ENCODE data around the gene TBX1.

Gene TBX1

DNA sequence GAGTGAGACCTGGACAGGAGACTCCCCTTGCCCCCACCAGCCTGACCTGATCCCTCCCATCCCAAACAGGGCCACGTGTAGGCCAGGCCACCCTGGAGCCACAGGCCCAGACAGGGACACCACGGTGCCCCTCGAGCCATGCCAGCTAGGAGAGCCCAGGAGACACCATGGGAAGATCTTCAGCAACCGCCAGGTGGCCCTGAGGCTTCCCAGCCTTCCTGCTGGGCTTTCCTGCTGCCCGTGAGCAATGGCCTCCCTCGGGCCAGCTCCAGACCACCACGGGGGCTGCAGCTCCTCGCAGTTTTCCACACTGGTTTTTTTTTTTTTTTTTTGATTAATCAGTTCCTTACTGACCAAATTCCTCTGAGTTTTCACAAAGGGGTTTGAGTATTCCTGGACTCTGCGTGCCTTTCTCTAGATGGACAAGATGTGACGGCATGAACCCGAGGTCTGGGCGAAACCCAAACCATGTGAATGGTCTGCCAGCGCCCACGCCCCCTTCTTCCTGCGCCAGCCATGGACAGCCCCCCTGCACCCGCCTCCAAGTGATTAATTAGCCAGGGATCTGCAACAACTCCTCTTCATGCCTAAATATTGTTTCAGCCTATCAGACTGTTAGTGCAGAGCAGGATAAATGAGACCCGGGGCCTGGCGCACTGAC, 40.9 kb downstream of the TBX1 start:
- Histone ChIP-seq H3K27me3 (ENCODE audit: insufficient read depth, poor library complexity, severe bottlenecking) (no peaks in the 10 kb centered on the region), H3K27ac (replicated peaks) (no peak overlapping the region), H3K4me3 (replicated peaks; ENCODE audit: insufficient read depth, low read length) (no peak overlapping the region)
- TF ChIP-seq GABPA (IDR thresholded peaks at IDR 0.05; ENCODE audit: low read depth) (no peak), POLR2AphosphoS5 (IDR thresholded peaks at IDR 0.05; ENCODE audit: low read depth) (no peak), SPI1 (IDR thresholded peaks at IDR 0.05; ENCODE audit: borderline replicate concordance, low read depth) (no peak)
- TF ChIP-seq, protein P1, sequence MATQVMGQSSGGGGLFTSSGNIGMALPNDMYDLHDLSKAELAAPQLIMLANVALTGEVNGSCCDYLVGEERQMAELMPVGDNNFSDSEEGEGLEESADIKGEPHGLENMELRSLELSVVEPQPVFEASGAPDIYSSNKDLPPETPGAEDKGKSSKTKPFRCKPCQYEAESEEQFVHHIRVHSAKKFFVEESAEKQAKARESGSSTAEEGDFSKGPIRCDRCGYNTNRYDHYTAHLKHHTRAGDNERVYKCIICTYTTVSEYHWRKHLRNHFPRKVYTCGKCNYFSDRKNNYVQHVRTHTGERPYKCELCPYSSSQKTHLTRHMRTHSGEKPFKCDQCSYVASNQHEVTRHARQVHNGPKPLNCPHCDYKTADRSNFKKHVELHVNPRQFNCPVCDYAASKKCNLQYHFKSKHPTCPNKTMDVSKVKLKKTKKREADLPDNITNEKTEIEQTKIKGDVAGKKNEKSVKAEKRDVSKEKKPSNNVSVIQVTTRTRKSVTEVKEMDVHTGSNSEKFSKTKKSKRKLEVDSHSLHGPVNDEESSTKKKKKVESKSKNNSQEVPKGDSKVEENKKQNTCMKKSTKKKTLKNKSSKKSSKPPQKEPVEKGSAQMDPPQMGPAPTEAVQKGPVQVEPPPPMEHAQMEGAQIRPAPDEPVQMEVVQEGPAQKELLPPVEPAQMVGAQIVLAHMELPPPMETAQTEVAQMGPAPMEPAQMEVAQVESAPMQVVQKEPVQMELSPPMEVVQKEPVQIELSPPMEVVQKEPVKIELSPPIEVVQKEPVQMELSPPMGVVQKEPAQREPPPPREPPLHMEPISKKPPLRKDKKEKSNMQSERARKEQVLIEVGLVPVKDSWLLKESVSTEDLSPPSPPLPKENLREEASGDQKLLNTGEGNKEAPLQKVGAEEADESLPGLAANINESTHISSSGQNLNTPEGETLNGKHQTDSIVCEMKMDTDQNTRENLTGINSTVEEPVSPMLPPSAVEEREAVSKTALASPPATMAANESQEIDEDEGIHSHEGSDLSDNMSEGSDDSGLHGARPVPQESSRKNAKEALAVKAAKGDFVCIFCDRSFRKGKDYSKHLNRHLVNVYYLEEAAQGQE (IDR thresholded peaks at IDR 0.05; ENCODE audit: insufficient replicate concordance, low read depth): no peak
- TF ChIP-seq, protein P2, sequence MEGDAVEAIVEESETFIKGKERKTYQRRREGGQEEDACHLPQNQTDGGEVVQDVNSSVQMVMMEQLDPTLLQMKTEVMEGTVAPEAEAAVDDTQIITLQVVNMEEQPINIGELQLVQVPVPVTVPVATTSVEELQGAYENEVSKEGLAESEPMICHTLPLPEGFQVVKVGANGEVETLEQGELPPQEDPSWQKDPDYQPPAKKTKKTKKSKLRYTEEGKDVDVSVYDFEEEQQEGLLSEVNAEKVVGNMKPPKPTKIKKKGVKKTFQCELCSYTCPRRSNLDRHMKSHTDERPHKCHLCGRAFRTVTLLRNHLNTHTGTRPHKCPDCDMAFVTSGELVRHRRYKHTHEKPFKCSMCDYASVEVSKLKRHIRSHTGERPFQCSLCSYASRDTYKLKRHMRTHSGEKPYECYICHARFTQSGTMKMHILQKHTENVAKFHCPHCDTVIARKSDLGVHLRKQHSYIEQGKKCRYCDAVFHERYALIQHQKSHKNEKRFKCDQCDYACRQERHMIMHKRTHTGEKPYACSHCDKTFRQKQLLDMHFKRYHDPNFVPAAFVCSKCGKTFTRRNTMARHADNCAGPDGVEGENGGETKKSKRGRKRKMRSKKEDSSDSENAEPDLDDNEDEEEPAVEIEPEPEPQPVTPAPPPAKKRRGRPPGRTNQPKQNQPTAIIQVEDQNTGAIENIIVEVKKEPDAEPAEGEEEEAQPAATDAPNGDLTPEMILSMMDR (IDR thresholded peaks at IDR 0.05; ENCODE audit: insufficient read depth, low read length): no peak
- no peak for DNase-seq (ENCODE audit: low read depth in 1 of 2, low spot score in 1 of 2)

DNA sequence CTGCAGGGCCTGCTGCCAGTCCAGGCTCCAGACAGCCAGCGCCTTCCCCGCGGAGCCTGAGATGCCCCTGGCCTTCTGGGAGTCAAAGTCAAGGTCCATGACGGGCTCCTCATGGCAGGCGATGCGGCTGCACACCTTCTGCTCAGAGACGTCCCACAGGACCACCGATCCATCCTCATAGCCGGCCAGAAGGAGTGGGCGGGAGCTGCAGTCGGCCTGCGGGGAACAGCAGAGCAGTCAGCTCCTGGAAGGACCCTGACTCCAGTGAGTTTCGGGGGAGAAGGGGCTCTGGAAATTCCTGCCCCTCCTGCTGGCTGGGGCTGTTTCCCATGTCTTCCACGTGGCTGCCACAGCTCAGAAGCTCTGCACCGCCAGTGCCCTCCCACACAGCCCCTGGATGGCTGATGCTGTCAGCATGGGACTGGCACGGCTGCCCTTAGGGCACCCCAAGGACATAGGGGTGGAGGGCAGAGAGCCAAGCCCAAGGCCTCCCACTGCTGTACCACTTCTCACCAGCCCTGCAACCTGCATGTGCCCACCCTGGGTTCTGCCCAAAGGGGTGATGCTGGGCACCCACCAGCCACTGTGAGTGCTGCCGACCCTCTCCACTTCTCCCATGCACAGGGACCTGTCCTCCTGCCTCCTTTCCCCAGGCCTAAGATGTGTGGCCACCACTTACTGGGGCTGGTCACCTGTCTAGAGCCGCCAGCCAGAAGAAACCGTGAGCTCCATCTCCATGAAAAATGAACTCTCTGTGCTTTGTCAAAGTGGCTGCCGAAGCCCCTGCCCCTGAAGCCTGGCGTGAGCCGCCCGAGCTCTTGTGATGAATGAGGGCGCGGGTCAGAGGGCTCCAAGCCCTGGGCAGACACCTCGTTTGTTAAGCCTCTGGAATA, 41.7 kb downstream of the TBX1 start:
- no peak overlapping the region for H3K4me3 ChIP-seq (replicated peaks; ENCODE audit: insufficient read depth, low read length)
- no peaks in the 10 kb centered on the region for H3K27me3 ChIP-seq (ENCODE audit: insufficient read depth, poor library complexity, severe bottlenecking)
- H3K27ac ChIP-seq (replicated peaks): no peak overlapping the region
- TF ChIP-seq, protein P1 (IDR thresholded peaks at IDR 0.05; ENCODE audit: insufficient replicate concordance, low read depth): no peak
- TF ChIP-seq GABPA (IDR thresholded peaks at IDR 0.05; ENCODE audit: low read depth) (no peak), SPI1 (IDR thresholded peaks at IDR 0.05; ENCODE audit: borderline replicate concordance, low read depth) (no peak), POLR2AphosphoS5 (IDR thresholded peaks at IDR 0.05; ENCODE audit: low read depth) (no peak)
- TF ChIP-seq, protein P2 (IDR thresholded peaks at IDR 0.05; ENCODE audit: insufficient read depth, low read length): no peak
- no peak for DNase-seq (ENCODE audit: low read depth in 1 of 2, low spot score in 1 of 2)

DNA sequence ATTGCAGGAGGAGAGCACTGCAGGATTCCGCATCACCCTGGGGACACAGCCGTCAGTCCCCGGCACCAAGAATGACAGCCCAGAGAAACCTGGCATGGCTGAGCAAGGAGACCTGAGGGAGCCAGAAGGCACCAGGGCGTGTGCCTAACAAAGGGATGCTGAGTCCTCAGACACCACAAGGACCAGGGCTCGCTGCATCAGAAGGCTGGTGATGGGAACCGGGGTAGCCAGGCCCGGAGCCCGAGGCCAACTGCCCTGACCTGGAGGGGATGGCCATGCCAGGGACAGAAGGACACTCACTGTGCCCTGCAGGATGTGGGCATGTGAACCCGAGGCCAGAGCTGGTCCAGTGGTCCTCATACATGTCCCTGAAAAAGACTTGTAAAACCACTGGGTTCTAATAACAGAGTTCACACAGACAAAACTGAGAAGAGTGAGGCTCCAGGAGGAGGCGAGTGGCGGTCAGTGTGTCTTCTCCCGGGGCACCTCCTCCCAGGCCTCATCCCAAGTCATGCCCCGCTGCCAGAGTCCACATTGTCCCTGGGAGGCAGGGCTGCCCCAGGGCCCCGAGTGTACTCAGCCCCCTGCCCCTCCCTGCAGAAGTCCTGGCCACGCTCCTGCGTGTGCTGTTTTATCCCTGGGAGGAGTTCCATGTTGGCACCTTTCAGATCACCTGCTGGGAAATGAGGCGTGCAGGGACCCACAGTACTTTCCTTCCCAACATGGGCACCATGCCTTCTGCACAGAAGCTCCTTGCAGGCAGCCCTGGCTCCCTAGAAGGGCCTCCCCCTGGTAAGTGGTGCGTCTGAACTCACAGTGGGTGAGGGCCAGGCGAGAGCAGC, 42.5 kb downstream of the TBX1 start:
- no peak overlapping the region for H3K27ac ChIP-seq (replicated peaks)
- no peaks in the 10 kb centered on the region for H3K27me3 ChIP-seq (ENCODE audit: insufficient read depth, poor library complexity, severe bottlenecking)
- TF ChIP-seq, protein P1 (IDR thresholded peaks at IDR 0.05; ENCODE audit: insufficient replicate concordance, low read depth): no peak
- TF ChIP-seq POLR2AphosphoS5 (IDR thresholded peaks at IDR 0.05; ENCODE audit: low read depth) (no peak), GABPA (IDR thresholded peaks at IDR 0.05; ENCODE audit: low read depth) (no peak), SPI1 (IDR thresholded peaks at IDR 0.05; ENCODE audit: borderline replicate concordance, low read depth) (no peak)
- TF ChIP-seq, protein P2 (IDR thresholded peaks at IDR 0.05; ENCODE audit: insufficient read depth, low read length): no peak
- no peak overlapping the region for H3K4me3 ChIP-seq (replicated peaks; ENCODE audit: insufficient read depth, low read length)
- no peak for DNase-seq (ENCODE audit: low read depth in 1 of 2, low spot score in 1 of 2)

All from HL-60 (cell line).